AG04450 (cell line): ENCODE measurements around the gene BSN. TPM values are rescaled to one million over a fixed set of nuclear protein-coding genes. Genes with fewer than 3 reads are reported as not detected.

Experiments used
- CTCF ChIA-PET: fragments of 300-600, 350-600 bp; formaldehyde crosslinking; extraction: SDS; loops from one replicate; lab custom pipeline; 2022; ENCODE audit warnings: antibody characterized with exemption, inconsistent platforms; lab: Charles Lee
- POLR2A ChIA-PET: fragments of 350-600 bp; formaldehyde crosslinking; extraction: SDS; loops from one replicate; lab custom pipeline; 2021; ENCODE audit warnings: antibody characterized with exemption, inconsistent platforms; lab: Yijun Ruan, JAX
- DNase-seq: peaks from one replicate; pipeline ENCODE4 v3.0.0-alpha.2; 2011; ENCODE audit warnings: low read depth, low spot score
- H3K27ac ChIP-seq: one replicate; pipeline ENCODE4 v1.5.1; 2012; ENCODE audit warnings: low read depth, low read length, control low read depth
- H3K27me3 ChIP-seq: one replicate; pipeline ENCODE4 v1.6.0; 2012; ENCODE audit warnings: low read length; ENCODE audit not compliant: control insufficient read depth, insufficient read depth
- H3K4me3 ChIP-seq: 2 replicates; pipeline ENCODE4 v1.5.1; 2011; ENCODE audit warnings: mild to moderate bottlenecking, low read depth, low read length, control low read depth
- H3K9me3 ChIP-seq: 2 replicates; pipeline ENCODE4 v1.5.1; 2012; ENCODE audit warnings: low read length; ENCODE audit not compliant: control insufficient read depth, insufficient read depth
- CTCF ChIP-seq: IDR thresholded peaks from 2 replicates; pipeline ENCODE4 v1.5.1; 2011; ENCODE audit warnings: low read depth, low read length, control low read depth, inconsistent platforms
- polyA minus RNA-seq: library from RNA; depleted of rRNA, polyadenylated mRNA; stranded (reverse); fragments of >200 nt; gene quantifications from 2 replicates; pipeline ENCODE4 v1.2.3, GENCODE V29; 2011; rRNA and poly(A)+ RNA removed
- polyA plus RNA-seq: library from polyadenylated mRNA; depleted of rRNA; stranded (reverse); fragments of >200 nt; gene quantifications from 2 replicates; pipeline ENCODE4 v1.2.3, GENCODE V29; 2011; rRNA removed

The BSN gene
- polyA plus RNA-seq (0.01 TPM in 1 of 2 replicates, not detected in the other), polyA minus RNA-seq (0.09 and 0.30 TPM in 2 replicates)

- Histone ChIP-seq H3K27me3 (peaks cover 21% of the 10 kb centered on the region), H3K9me3 (no peaks in the 10 kb centered on the region), H3K4me3 (peak within 1 kb of the TSS; percentile 80), H3K27ac (peak within 1 kb of the TSS; percentile 39)
- CTCF ChIA-PET: interaction anchor here (3.8 kb wide), 1 partner anchor 15 kb away, joined by 22 read pairs; no protein-coding TSS in a partner anchor
- POLR2A ChIA-PET: interaction anchor here (0.5 kb wide), 1 partner anchor 26 kb away, joined by 3 read pairs; no protein-coding TSS in a partner anchor
- DNase-seq: peak; percentile 73
- TF ChIP-seq CTCF: no peak
Observed at GRCh38 chr3:49553692-49554632, at the start of gene BSN. TSS of gene BSN (plus strand) at chr3:49554477. CDS start at chr3:49554603, 126 bp downstream.

DNA sequence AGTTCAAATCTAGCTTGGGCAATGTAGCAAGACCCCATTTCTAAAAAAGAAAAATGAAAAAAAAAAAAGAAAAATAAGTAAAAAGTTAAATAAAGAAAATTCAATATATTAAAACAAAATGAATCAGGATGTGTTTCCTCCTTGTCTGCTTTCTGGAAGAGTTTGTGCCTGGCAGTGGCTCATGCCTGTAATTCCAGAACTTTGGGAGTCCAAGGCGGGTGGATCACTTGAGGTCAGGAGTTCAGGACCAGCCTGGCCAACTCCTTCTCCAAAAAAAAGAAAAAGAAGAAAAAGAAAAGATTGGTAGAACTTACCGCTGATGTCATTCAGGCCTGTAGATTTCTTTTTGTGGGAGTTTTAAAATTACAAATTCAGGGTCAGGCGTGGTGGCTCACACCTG is 47.4 kb upstream of the BSN start:
- CTCF ChIA-PET: interaction anchor here (0.7 to 1.7 kb wide), 3 partner anchors 23 to 164 kb away, joined by 3 read pairs; no protein-coding TSS in a partner anchor

DNA sequence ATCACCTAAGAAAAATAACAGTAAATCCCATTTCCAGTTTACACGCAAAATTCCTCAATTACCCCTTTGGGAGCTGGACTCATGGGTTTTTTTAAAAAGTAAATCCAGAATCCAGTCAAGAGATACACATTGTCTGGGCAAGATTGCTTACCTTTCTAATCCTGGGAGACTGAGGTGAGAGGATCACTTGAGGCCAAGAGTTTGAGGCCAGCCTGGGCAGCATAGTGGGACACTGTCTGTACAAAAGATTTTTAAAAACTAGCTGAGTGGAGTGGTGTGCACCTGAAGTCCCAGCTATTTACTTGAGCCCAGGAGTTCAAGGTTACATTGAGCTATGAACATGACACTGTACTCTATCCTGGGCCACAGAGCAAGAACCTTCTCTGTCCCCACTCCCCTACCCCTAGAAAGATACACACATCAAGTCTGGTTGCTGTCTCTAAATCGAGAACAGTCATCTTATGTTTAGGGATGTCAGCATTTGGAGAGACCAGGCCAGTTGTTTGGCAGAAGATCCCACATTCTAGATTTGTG is 45.2 kb upstream of the BSN start:
- Histone ChIP-seq H3K27me3 (no peaks in the 10 kb centered on the region), H3K27ac (no peak overlapping the region), H3K4me3 (no peak overlapping the region), H3K9me3 (no peaks in the 10 kb centered on the region)
- TF ChIP-seq CTCF: no peak
- ChIA-PET CTCF (interaction anchor here (0.6 to 1.3 kb wide), 2 partner anchors 29 to 31 kb away, joined by 3 to 5 read pairs; no protein-coding TSS in a partner anchor), POLR2A (no interaction called here)
- DNase-seq: no peak

More for the DNA sequence above, 47.4 kb upstream of the BSN start:
- Histone ChIP-seq H3K4me3 (no peak overlapping the region), H3K9me3 (no peaks in the 10 kb centered on the region), H3K27ac (no peak overlapping the region), H3K27me3 (no peaks in the 10 kb centered on the region)
- POLR2A ChIA-PET: no interaction called here
- no peak for DNase-seq
- no peak for TF ChIP-seq CTCF

GRCh38 chr3:49511639-49512038 is 42.6 kb upstream of the BSN start:
- POLR2A ChIA-PET: no interaction called here
- CTCF ChIA-PET: interaction anchor here (1.0 kb wide), 1 partner anchor 28 kb away, joined by 4 read pairs; no protein-coding TSS in a partner anchor
- no peaks in the 10 kb centered on the region for H3K9me3 ChIP-seq

More at GRCh38 chr3:49511639-49512038, 42.6 kb upstream of the BSN start:
- H3K27me3 ChIP-seq: no peaks in the 10 kb centered on the region
- no peak for DNase-seq
- TF ChIP-seq CTCF: no peak
- H3K27ac ChIP-seq: no peak overlapping the region
- no peak overlapping the region for H3K4me3 ChIP-seq
